Measurements from ENCODE around the gene KRTAP10-5. TPM values are rescaled to one million over a fixed set of nuclear protein-coding genes. Genes with fewer than 3 reads are reported as not detected.

The KRTAP10-5 gene
- total RNA-seq, 4 donors from 2014 or later, result not detected

DNA sequence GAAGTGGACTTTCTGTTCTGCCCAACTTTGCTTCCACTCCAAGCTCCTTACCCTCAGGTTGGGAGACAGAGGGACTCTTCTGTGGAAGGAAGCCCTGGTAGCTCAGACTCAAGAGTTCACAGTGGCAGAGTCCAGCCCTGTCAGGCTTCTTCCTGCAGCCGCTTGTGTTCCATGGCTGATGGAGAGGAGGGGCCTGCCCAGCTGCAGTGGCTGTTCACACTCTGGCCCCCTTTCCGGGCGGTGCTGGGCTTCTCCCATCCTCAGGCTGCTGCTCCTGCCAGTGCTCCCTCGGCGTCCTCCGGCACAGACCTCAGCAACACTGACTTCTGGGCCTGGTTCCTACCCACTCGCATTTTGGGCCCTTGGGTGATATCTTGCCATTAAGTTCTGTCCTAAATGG lies 44.4 kb downstream of the KRTAP10-5 start:
- WGBS, result 66% methylated on average over 7 of the region's 7 CpGs
- DNase-seq (ENCODE audit: extremely low spot score), result no peak

GRCh38 chr21:44534688-44535087 lies 45.7 kb downstream of the KRTAP10-5 start:
- H3K4me3 ChIP-seq, result no peak overlapping the region
- WGBS, result 94% methylated on average over 6 of the region's 6 CpGs
- intact Hi-C loops (cut with DNase I), result no loop called here
- no peak for TF ChIP-seq POLR2A (IDR thresholded peaks at IDR 0.05; ENCODE audit: low read depth)
- TF ChIP-seq POLR2AphosphoS5 (IDR thresholded peaks at IDR 0.05), result no peak
- TF ChIP-seq EP300 (IDR thresholded peaks at IDR 0.05), result no peak
- no peaks in the 10 kb centered on the region for H3K9me3 ChIP-seq
- DNase-seq (ENCODE audit: extremely low spot score), result no peak
- H3K36me3 ChIP-seq, result no peaks in the 10 kb centered on the region
- H3K27ac ChIP-seq (replicated peaks in 1 of 4), result no peak overlapping the region
- no peaks in the 10 kb centered on the region for H3K4me1 ChIP-seq
- peaks cover 0 to 46% (median 0%) of the 10 kb centered on the region in 4 donors for H3K27me3 ChIP-seq

More for the DNA sequence above, 44.4 kb downstream of the KRTAP10-5 start:
- H3K27me3 ChIP-seq, result peaks cover 0 to 41% (median 0%) of the 10 kb centered on the region in 4 donors
- H3K4me3 ChIP-seq, result no peak overlapping the region
- no peaks in the 10 kb centered on the region for H3K36me3 ChIP-seq
- no peak overlapping the region for H3K27ac ChIP-seq (replicated peaks in 1 of 4)
- no peak for TF ChIP-seq EP300 (IDR thresholded peaks at IDR 0.05)
- TF ChIP-seq POLR2AphosphoS5 (IDR thresholded peaks at IDR 0.05), result no peak
- no peak for TF ChIP-seq POLR2A (IDR thresholded peaks at IDR 0.05; ENCODE audit: low read depth)
- TF ChIP-seq, protein P1, sequence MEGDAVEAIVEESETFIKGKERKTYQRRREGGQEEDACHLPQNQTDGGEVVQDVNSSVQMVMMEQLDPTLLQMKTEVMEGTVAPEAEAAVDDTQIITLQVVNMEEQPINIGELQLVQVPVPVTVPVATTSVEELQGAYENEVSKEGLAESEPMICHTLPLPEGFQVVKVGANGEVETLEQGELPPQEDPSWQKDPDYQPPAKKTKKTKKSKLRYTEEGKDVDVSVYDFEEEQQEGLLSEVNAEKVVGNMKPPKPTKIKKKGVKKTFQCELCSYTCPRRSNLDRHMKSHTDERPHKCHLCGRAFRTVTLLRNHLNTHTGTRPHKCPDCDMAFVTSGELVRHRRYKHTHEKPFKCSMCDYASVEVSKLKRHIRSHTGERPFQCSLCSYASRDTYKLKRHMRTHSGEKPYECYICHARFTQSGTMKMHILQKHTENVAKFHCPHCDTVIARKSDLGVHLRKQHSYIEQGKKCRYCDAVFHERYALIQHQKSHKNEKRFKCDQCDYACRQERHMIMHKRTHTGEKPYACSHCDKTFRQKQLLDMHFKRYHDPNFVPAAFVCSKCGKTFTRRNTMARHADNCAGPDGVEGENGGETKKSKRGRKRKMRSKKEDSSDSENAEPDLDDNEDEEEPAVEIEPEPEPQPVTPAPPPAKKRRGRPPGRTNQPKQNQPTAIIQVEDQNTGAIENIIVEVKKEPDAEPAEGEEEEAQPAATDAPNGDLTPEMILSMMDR (IDR thresholded peaks at IDR 0.05), result no peak
- H3K9me3 ChIP-seq, result no peaks in the 10 kb centered on the region
- intact Hi-C loops (cut with DNase I), result no loop called here
- no peaks in the 10 kb centered on the region for H3K4me1 ChIP-seq

DNA sequence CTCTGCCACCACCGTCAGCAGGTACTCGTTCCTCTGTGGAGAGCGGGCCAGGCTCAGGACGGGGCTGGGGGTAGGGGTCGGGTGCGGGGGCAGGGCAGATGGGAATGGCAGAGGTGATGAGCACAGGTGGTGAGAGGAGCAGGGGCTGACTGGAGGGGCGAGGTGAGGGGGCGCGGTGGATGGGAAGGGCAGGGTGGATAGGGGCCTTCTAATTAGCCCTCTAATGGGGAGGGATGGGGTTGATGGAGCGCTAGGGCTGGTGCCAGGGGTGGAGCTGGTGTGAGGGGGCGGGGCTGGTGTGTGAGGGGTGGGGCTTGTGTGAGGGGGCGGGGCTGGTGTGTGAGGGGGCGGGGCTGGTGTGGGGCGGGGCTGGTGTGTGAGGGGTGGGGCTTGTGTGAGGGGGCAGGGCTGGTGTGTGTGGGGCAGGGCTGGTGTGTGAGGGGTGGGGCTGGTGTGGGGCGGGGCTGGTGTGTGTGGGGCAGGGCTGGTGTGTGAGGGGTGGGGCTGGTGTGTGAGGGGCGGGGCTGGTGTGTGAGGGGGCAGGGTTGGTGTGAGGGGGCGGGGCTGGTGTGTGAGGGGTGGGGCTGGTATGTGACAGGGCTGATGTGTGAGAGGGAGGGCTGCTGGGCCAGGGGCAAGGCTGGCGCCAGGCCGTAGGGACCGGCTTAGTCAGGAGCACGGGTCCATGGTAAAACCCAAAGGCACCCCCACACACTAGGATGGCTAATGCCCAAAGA lies 46.3 kb downstream of the KRTAP10-5 start:
- H3K4me1 ChIP-seq, result no peaks in the 10 kb centered on the region
- no peak overlapping the region for H3K4me3 ChIP-seq
- H3K36me3 ChIP-seq, result no peaks in the 10 kb centered on the region
- TF ChIP-seq POLR2A (IDR thresholded peaks at IDR 0.05; ENCODE audit: low read depth) (no peak), EP300 (IDR thresholded peaks at IDR 0.05) (no peak), POLR2AphosphoS5 (IDR thresholded peaks at IDR 0.05) (no peak)
- TF ChIP-seq, protein P1 (IDR thresholded peaks at IDR 0.05), result no peak
- peaks cover 0 to 46% (median 0%) of the 10 kb centered on the region in 4 donors for H3K27me3 ChIP-seq
- intact Hi-C loops (cut with DNase I), result no loop called here
- H3K9me3 ChIP-seq, result no peaks in the 10 kb centered on the region
- 83% methylated on average over 16 of the region's 21 CpGs for WGBS
- H3K27ac ChIP-seq (replicated peaks in 1 of 4), result no peak overlapping the region
- no peak for DNase-seq (ENCODE audit: extremely low spot score)

GRCh38 chr21:44533121-44533890 lies 47.1 kb downstream of the KRTAP10-5 start:
- H3K9me3 ChIP-seq, result no peaks in the 10 kb centered on the region
- no peak overlapping the region for H3K4me3 ChIP-seq
- no peak overlapping the region for H3K27ac ChIP-seq (replicated peaks in 1 of 4)
- no peaks in the 10 kb centered on the region for H3K36me3 ChIP-seq
- intact Hi-C loops (cut with DNase I), result no loop called here
- no peak for DNase-seq (ENCODE audit: extremely low spot score)
- WGBS, result 95% methylated on average over 27 of the region's 37 CpGs
- no peaks in the 10 kb centered on the region for H3K4me1 ChIP-seq
- peaks cover 0 to 43% (median 0%) of the 10 kb centered on the region in 4 donors for H3K27me3 ChIP-seq
- TF ChIP-seq, protein P1 (IDR thresholded peaks at IDR 0.05), result no peak
- no peak for TF ChIP-seq EP300 (IDR thresholded peaks at IDR 0.05)
- TF ChIP-seq POLR2AphosphoS5 (IDR thresholded peaks at IDR 0.05), result no peak
- no peak for TF ChIP-seq POLR2A (IDR thresholded peaks at IDR 0.05; ENCODE audit: low read depth)

GRCh38 chr21:44532712-44533111 lies 47.7 kb downstream of the KRTAP10-5 start:
- 92% methylated on average over 16 of the region's 16 CpGs for WGBS

More at GRCh38 chr21:44532712-44533111, 47.7 kb downstream of the KRTAP10-5 start:
- no peaks in the 10 kb centered on the region for H3K4me1 ChIP-seq
- H3K4me3 ChIP-seq, result no peak overlapping the region
- no peak overlapping the region for H3K27ac ChIP-seq (replicated peaks in 1 of 4)
- TF ChIP-seq EP300 (IDR thresholded peaks at IDR 0.05) (no peak), POLR2A (IDR thresholded peaks at IDR 0.05; ENCODE audit: low read depth) (no peak), POLR2AphosphoS5 (IDR thresholded peaks at IDR 0.05) (no peak)
- TF ChIP-seq, protein P1 (IDR thresholded peaks at IDR 0.05), result no peak
- no peaks in the 10 kb centered on the region for H3K9me3 ChIP-seq
- H3K27me3 ChIP-seq, result peaks cover 0 to 49% (median 0%) of the 10 kb centered on the region in 4 donors
- no peaks in the 10 kb centered on the region for H3K36me3 ChIP-seq
- no peak for DNase-seq (ENCODE audit: extremely low spot score)
- intact Hi-C loops (cut with DNase I), result no loop called here
